NCI-H128 (cell line): ENCODE data around the gene MARK1.
"Not testable (repeated sequence)": the region's sequence is repeated elsewhere in the genome, so short reads cannot be mapped to it uniquely, and the experiment has no call there.

Source experiments
- DNase-seq: peaks from one replicate; lab custom pipeline; 2025; ENCODE audit not compliant: unreplicated experiment; lab: John Stamatoyannopoulos, UW

Gene MARK1

DNA sequence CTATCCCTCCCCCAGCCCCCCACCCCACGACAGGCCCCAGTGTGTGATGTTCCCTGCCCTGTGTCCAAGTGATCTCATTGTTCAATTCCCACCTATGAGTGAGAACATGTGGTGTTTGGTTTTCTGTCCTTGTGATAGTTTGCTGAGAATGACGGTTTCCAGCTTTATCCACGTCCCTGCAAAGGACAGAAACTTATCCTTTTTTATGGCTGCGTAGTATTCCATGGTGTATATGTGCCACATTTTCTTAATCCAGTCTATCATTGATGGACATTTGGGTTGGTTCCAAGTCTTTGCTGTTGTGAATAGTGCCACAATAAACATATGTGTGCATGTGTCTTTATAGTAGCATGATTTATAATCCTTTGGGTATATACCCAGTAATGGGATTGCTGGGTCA is 77.7 kb downstream of the MARK1 start:
- not testable (repeated sequence) for DNase-seq

DNA sequence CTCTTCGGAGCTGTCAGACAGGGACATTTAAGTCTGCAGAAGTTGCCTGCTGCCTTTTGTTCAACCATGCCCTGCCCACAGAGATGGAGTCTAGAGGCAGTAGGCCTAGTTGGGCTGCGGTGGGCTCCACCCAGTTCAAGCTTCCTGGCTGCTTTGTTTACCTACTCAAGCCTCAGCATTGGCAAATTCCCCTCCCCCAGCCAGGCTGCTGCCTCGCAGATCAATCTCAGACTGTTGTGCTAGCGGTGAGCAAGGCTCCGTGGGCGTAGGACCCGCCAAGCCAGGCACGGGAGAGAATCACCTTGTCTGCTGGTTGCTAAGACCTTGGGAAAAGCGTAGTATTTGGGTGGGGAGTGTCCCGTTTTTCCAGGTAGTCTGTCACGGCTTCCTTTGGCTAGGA is 83.2 kb downstream of the MARK1 start:
- DNase-seq: not testable (repeated sequence)

DNA sequence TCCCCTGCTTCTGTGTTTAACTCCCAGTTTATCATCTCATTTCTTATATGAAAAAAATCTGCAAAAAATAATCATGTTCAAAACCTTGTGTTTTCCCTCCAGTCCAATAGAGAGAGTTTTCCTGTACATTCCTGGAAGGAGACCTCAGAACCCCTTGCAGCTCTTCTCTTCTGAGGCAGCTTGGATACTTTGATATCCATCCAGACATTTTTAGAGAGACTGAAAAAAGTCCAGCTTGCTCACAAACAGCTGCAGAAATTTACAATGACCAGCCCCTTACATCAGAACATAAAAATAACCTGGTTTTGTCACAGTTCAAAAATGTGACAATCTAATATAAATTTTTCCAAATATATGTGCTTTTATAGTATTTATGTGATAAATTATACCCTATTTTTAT is 88.9 kb downstream of the MARK1 start:
- DNase-seq: no peak

DNA sequence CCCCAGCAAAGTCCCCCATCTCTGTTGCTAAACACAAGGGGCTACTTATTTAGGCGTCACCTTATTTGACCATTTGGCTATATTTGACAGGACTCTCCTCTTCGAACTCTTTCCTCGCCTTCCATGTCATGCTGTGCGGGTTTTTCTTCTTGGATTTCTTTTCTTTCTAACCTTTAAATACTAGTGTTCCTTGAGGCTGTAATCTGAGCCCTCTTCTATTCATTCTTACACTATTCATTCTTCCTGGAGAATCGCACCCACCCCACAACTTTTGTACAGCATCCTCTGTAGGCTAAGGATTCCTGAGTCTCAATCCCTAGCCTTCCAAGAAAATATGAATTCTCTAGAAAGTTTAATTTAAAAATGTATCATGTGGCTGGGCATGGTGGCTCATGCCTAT is 100.5 kb downstream of the MARK1 start:
- DNase-seq: no peak

DNA sequence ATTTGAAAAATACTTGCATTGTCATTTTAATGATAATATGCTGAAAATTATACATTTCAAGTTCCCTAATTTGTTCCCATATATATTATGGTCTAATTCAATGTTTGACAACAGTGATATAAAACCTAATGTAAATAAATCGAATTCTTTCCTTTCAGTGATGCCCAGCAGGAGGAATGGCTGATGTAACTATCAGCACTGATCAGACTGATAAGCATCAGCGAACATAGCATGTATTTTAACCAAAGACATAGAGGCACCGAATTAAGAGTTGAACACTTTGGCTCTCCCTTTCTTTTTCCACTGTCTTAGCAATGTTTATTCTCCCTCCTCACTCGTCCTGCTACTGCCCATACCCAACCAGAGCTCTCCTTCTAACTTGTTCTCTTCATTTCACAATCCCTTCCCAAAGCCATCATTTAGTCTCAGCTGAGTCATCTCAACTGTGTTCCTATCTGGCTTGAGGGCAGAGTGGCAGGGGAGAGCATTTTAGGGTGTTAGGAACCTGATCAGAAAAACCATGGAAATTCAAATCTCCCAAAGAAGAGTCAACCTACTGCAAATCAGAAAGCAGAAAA is 103.4 kb downstream of the MARK1 start:
- no peak for DNase-seq

DNA sequence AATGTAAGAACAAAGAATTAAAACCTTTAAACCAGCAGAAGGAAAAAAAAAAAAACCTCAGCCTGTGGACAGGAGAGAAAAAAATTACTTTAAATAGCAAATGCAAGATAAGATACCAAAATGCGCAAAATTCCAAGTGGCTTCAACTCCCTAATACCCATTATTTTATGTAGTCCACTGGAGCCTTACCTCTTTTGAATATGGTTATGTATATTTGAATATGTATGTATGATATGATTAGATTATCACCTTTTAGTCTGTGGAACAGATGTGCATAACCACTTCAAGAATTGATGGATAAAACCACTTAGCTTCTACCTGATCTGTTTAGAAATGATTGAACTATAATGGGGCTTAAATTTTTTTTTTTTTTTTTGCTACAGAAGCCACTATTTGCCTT is 109.8 kb downstream of the MARK1 start:
- DNase-seq: no peak

DNA sequence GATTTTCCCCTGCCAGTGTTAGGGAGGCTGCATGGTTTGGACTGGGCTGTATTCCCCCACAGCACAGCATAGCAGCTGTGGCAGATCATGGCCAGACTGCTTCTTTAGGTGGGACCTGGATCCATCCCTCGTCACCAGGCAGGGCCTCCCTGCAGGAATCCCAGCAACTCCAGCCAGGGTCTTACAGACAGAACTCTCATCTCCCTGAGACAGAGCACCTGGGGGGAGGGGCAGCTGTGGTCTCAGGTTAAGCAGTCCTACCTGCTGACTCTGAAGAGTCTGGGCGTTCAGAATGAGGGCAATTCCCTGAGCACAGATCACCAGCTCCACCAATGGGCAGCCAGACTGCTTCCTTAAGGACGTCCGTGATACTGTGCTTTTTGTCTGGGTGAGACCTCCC is 114.3 kb downstream of the MARK1 start:
- no peak for DNase-seq

DNA sequence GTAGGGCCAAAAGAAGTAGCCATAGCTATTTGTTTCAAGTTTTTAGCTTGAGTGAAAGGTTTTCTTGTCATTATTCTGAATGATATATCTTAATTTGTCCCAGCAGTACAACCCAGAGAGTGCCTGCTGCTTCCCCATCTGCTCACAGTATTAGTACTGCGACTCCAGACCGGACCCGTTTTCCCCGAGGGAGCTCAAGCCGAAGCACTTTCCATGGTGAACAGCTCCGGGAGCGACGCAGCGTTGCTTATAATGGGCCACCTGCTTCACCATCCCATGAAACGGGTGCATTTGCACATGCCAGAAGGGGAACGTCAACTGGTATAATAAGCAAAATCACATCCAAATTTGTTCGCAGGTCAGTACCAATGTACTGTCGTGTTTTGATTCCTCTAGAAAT is 125.1 kb downstream of the MARK1 start:
- DNase-seq: no peak

DNA sequence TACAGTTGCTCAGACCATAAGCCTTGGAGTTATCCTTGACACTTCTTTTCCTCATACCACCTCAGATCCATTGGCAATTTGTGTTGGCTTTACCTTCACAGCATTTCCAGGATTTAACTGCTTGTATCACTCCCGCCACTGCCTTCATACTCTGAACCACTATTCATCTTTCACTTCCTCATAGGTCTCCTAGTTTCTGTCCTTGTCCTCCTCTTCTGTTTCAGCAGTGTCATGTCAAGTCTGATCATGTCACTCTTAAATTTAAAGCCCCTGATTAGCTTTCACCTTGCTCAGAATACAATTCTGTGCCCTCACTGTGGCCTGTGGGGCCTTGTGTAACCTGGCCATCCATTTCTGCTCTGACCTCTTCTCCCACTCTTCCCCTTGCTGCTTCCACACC is 127.6 kb downstream of the MARK1 start:
- no peak for DNase-seq

DNA sequence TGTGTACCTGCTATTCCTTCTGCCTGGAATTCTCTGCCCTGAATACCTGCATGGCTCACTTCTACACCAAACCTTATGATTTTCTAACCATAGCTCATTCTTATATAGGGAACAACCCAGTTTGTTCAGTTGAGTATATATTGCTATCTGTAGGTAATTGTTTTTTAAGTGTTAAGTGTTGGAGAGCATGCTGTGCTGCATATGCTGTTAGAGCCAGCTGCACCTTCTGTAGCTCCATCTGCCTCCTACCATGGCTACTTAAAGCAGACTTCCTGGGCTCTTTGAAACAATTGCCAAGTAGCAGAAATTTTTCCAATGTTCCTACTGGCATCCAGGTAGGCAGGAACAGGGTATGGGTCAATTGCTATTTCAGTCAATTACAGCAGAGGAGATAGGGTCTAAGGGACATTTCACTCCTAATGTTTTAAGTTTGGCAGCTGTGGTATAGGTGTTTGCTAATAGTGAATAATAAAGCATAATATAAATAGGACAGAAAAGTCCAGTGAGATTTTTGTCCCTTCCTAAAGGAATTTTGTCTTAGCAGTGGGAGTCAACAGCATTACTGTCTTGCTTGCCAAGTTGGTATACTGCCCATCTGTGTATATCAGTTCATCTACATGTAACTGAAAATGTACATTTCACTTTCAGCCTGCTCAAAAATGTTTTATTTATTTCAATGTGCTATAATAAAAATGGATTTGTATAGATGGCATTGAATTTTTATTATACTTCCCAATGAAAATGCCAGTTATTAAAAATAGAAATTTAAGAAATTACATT is 128.2 kb downstream of the MARK1 start:
- DNase-seq: no peak

DNA sequence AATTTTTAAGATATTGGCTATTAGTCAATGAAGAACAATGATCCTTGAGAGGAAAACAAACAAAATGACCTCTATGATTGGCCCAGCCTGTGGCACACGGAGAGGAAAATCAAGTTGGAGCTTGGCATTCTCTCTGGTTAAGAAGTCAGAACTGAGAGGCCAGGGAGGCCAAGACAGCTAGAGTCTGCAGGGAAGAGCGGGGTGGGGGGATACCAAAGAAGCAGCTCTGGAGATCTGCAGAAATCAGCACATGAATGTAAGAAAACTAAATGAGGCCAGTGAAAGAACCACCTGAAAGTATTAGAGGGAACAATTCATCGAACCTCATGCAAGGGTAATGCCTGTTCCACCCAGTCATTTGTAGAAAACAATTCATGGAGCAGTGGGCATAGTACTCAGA is 138.4 kb downstream of the MARK1 start:
- DNase-seq: no peak

DNA sequence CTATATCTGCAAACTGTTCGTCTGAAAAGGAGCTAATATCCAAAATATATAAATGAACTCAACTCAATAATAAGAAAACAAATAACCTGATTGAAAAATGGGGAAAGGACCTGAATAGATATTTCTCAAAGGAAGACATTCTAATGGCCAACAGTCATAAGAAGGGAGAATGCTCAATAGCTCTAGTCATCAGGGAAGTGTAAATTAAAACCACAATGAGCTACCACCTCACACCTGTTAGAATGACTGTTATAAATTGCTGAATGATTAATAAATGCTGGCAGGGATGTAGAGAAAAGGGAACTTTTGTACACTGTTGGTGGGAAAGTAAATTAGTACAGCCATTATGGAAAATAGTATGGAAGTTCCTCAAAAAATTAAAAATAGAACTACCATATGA is 141.1 kb downstream of the MARK1 start:
- DNase-seq: no peak

DNA sequence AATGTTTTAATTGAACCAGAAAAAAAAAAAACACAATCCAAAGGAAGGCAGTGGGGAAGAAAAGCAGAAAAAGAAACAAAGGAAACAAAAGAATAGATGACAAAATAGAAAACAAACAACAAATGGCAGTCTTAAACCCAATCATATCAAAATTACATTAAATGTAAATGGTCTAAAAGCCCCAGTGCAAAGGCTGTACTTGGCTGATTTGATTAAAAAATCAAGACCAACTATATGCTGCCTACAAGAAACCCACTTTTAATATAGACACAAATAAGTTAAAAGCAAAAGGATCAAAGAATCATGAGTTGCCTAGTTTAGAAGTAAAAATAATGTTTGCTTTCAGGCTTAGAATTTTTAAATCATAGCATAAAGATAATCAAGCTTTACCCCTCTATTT is 142.4 kb downstream of the MARK1 start:
- DNase-seq: no peak

DNA sequence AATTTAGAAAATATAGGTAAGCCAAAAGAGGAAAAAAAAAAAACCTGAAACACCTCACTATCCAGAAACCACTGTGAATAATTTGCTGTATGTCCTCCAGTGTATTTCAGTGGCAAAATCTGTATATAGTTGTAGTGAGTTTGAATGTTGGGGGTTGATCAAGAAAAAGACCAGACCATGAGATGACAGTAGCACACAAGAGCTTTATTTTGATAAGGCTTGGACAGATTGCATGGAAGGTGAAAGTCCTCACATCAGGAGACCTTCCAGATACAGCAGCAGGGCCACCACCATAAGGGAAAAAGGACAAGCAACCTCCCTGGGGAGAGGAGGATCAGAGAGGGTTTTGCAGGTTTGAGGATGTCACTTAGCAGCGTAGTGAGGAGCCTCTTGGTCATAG is 146.0 kb downstream of the MARK1 start:
- DNase-seq: no peak

DNA sequence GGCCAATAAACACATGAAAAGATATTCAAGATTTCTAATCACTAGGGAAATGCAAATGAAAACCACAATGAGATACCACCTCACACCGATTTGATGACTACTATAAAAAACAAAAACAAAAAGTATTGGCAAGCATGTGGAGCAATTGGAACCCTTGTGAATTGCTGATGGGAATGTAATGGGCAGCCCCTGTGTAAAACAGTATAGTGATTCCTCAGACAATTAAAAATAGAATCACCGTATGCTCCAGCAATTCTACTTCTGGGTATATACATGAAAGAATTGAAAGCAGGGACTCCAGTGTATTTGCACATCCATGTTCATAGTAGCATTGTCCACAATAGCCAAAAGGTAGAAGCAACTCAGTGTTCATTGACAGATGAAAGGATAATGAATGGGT is 149.3 kb downstream of the MARK1 start:
- no peak for DNase-seq

DNA sequence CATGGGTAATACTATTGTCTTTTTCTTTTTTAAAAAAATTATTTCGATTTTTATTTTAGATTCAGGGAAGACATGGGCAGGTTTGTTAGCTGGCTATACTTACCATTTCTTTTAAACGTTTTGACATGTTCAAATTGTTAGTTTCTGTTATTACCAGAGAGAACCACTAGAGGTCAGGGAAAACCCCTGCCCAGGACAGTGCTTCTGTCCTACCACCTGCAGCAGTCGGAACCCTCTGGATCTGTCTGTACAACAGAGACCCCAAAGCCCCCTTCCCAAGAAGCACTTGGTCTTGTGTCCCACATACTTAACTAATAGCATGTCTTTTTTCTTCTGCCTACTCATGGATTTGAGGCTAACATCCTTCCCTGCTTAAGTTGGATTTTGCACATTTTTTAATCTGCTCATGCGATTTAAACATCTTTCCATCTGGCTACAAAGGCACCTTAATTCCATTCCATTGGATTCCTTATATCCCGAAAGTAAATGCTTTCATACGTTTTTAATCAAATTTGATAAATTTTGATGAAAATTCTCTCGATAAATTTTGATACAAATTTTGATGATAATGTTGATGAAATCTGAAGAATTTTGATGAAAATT is 152.2 kb downstream of the MARK1 start:
- DNase-seq: no peak

DNA sequence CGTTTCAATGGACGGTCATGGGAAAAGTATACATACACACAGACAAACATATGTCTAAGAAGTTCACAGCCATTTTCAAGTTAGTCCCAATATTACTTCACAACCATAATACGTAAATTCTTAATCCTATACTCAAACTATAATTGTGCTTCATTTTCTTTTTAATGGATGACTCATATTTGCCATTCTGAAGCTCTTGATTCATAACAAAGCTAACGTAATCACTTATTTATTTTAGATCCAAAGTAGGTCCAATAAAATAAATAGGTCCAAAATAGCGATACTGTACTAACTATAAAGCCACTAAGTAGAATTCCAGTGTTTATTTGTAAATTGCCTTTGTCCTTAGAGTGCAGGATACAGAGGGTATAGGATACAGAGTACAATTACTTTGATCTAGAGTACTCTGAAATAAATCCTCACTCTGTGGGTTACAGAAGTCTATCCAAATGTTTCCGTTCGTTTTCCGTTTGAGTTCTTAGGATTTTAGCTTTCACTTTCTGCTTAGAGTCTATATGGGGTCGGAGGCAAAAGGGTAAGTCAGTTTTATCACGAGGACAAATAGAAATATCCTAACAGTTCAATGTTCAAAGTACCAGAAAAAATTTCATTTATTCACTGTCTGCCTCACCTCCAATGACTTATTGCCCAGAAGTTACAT is 153.4 kb downstream of the MARK1 start:
- no peak for DNase-seq

DNA sequence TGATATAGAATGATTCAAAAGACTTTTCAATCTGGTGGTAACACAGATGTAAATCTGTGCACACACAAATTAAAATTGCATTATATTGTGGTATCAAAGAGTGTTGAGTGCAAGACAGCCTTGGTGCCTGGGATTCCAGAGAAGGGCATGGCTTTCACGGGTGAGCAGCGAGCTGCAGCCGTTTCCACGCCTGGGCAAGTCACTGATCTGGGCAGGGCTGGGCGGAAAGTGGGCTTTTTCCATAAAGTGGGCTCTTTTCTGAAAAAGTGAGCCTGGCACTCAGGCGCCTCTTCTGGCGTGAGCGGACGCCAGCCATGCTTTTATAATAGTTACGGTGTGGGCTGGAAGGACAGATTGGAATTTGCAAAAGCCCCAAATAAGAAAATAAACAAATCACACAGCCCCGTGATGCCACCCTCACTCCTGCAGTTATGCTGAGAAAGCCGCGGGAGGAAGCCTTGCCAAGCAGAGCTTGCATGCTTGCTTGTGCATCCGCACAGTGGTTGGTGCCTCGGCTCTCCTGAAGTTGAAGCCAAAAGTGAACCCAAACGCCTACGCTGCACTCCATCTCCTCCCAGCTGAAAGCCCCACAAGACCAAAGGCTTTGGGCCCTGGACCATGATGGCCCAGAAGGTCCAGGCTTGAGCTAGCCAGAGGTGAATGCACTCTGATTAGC is 155.1 kb downstream of the MARK1 start:
- no peak for DNase-seq

DNA sequence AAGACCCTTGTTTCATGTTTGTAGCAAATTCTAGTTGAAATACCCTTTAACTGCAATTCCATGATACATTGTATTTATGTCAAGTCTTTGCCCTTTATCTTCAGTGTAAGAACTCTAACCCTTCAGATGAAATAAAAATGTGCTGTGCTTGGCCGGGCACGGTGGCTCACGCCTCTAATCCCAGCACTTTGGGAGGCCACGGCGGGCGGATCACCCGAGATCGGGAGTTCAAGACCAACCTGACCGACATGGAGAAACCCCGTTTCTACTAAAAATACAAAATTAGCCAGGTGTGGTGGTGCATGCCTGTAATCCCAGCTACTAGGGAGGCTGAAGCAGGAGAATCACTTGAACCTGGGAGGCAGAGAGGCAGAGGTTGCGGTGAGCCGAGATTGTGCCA is 155.8 kb downstream of the MARK1 start:
- not testable (repeated sequence) for DNase-seq

DNA sequence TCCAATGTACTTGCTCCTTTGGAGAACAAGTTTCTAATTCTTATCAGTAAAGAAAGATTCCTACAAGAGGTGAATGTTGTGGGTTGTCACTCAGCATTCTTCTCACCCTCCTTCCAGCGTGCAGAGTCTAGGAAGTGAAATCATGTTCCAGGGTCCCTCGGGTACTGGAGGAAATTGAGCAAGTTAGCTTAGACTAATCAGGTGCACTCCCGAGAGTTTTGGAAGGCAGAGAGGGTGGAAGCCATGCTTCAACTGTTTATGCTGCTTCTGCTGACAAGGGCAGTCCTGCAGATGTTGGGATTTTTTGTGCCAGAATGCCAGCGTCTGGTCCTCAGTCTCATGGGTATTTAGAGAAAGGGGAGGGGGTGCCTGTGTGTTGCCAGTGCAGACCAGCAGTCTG is 157.0 kb downstream of the MARK1 start:
- no peak for DNase-seq

DNA sequence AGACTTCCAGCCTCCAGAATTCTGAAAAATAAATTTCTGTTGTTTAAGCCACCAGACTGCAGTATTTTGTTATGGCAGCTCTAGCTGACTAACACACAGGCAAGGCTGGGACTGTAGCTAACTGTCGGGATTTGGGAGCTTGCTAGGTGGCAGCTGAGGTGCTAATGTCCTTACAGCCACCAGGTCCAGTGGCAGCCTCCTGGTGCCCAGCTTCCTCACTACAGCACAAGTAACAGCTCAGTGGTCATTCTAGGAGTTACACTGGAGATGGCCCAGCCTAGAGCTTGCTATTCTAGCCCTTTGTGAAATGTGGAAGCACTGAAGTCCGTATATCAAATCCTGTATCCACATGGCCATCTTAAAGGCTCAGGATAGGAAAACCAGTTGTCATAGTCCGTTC is 157.9 kb downstream of the MARK1 start:
- DNase-seq: no peak

DNA sequence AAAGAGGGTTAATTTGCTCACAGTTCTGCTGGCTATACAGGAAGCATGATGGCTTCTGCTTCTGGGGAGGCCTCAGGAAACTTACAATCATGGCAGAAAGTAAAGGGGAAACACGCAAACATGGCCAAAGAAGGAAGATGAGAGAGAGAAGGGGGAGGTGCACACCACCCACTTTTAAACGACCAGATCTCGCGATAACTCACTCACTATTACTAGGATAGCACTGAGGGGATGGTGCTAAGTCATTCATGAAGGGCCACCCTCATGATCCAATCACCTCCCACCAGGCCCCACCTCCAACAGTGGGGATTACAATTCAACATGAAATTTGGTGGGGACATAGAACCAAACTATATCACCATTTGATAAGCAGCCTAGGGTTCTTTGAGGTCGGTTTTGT is 159.9 kb downstream of the MARK1 start:
- DNase-seq: no peak
